Measurements from ENCODE around the gene FAM98A.

Gene FAM98A

GRCh38 chr2:33599175-33599942 is at the start of gene FAM98A:
FAM98A (minus strand) TSS chr2:33599299; CDS start chr2:33599221, 78 bp downstream.
- Mint-ChIP-seq H3K4me3 (peak within 1 kb of the TSS; percentile 100), H3K4me1 (ENCODE audit: low read depth) (peaks cover 38% of the 10 kb centered on the region), H3K36me3 (ENCODE audit: low read depth) (peaks cover 10% of the 10 kb centered on the region), H3K27ac (peak within 1 kb of the TSS; percentile 99), H3K9me3 (no peaks in the 10 kb centered on the region), H3K27me3 (no peaks in the 10 kb centered on the region)

GRCh38 chr2:33645861-33646260 is 46.8 kb upstream of the FAM98A start:
- Mint-ChIP-seq H3K36me3 (ENCODE audit: low read depth) (no peaks in the 10 kb centered on the region), H3K27me3 (peaks cover 23% of the 10 kb centered on the region), H3K9me3 (peaks cover 4% of the 10 kb centered on the region), H3K4me3 (no peak overlapping the region), H3K27ac (no peak overlapping the region), H3K4me1 (ENCODE audit: low read depth) (no peaks in the 10 kb centered on the region)

- Mint-ChIP-seq H3K36me3 (ENCODE audit: low read depth) (no peaks in the 10 kb centered on the region), H3K9me3 (peaks cover 4% of the 10 kb centered on the region), H3K27ac (no peak overlapping the region), H3K27me3 (peaks cover 16% of the 10 kb centered on the region), H3K4me1 (ENCODE audit: low read depth) (no peaks in the 10 kb centered on the region), H3K4me3 (no peak overlapping the region)
Observed at GRCh38 chr2:33644215-33644614, 45.1 kb upstream of the FAM98A start.

- H3K27me3 Mint-ChIP-seq, result no peaks in the 10 kb centered on the region
- no peaks in the 10 kb centered on the region for H3K9me3 Mint-ChIP-seq
- H3K4me1 Mint-ChIP-seq (ENCODE audit: low read depth), result no peaks in the 10 kb centered on the region
- no peaks in the 10 kb centered on the region for H3K36me3 Mint-ChIP-seq (ENCODE audit: low read depth)
- no peak overlapping the region for H3K4me3 Mint-ChIP-seq
- H3K27ac Mint-ChIP-seq, result no peak overlapping the region
Observed at GRCh38 chr2:33636001-33636400, 36.9 kb upstream of the FAM98A start.

GRCh38 chr2:33634261-33634910 is 35.3 kb upstream of the FAM98A start:
- Mint-ChIP-seq H3K4me3 (no peak overlapping the region), H3K36me3 (ENCODE audit: low read depth) (no peaks in the 10 kb centered on the region), H3K9me3 (no peaks in the 10 kb centered on the region), H3K27ac (no peak overlapping the region), H3K4me1 (ENCODE audit: low read depth) (no peaks in the 10 kb centered on the region), H3K27me3 (no peaks in the 10 kb centered on the region)

- no peaks in the 10 kb centered on the region for H3K36me3 Mint-ChIP-seq (ENCODE audit: low read depth)
- H3K4me1 Mint-ChIP-seq (ENCODE audit: low read depth), result no peaks in the 10 kb centered on the region
- no peaks in the 10 kb centered on the region for H3K27me3 Mint-ChIP-seq
- H3K4me3 Mint-ChIP-seq, result no peak overlapping the region
- no peak overlapping the region for H3K27ac Mint-ChIP-seq
- H3K9me3 Mint-ChIP-seq, result no peaks in the 10 kb centered on the region
Observed at GRCh38 chr2:33633315-33633714, 34.2 kb upstream of the FAM98A start.

GRCh38 chr2:33632831-33633230 is 33.7 kb upstream of the FAM98A start:
- H3K9me3 Mint-ChIP-seq, result no peaks in the 10 kb centered on the region
- H3K4me1 Mint-ChIP-seq (ENCODE audit: low read depth), result no peaks in the 10 kb centered on the region
- H3K4me3 Mint-ChIP-seq, result no peak overlapping the region
- no peaks in the 10 kb centered on the region for H3K27me3 Mint-ChIP-seq
- H3K36me3 Mint-ChIP-seq (ENCODE audit: low read depth), result no peaks in the 10 kb centered on the region
- no peak overlapping the region for H3K27ac Mint-ChIP-seq

- Mint-ChIP-seq H3K4me1 (ENCODE audit: low read depth) (no peaks in the 10 kb centered on the region), H3K27ac (no peak overlapping the region), H3K9me3 (no peaks in the 10 kb centered on the region), H3K4me3 (no peak overlapping the region), H3K27me3 (no peaks in the 10 kb centered on the region), H3K36me3 (ENCODE audit: low read depth) (no peaks in the 10 kb centered on the region)
Observed at GRCh38 chr2:33628031-33628827, 29.1 kb upstream of the FAM98A start.

GRCh38 chr2:33619028-33619427 is 19.9 kb upstream of the FAM98A start:
- Mint-ChIP-seq H3K27me3 (no peaks in the 10 kb centered on the region), H3K36me3 (ENCODE audit: low read depth) (peaks cover 35% of the 10 kb centered on the region), H3K4me1 (ENCODE audit: low read depth) (no peaks in the 10 kb centered on the region), H3K4me3 (no peak overlapping the region), H3K27ac (no peak overlapping the region), H3K9me3 (peaks cover 19% of the 10 kb centered on the region)

- Mint-ChIP-seq H3K27me3 (no peaks in the 10 kb centered on the region), H3K4me1 (ENCODE audit: low read depth) (no peaks in the 10 kb centered on the region), H3K4me3 (no peak overlapping the region), H3K36me3 (ENCODE audit: low read depth) (peaks cover 35% of the 10 kb centered on the region), H3K27ac (no peak overlapping the region), H3K9me3 (peaks cover 19% of the 10 kb centered on the region)
Observed at GRCh38 chr2:33617989-33618388, 18.9 kb upstream of the FAM98A start.

- H3K36me3 Mint-ChIP-seq (ENCODE audit: low read depth), result peaks cover 35% of the 10 kb centered on the region
- no peaks in the 10 kb centered on the region for H3K27me3 Mint-ChIP-seq
- H3K4me3 Mint-ChIP-seq, result no peak overlapping the region
- no peaks in the 10 kb centered on the region for H3K4me1 Mint-ChIP-seq (ENCODE audit: low read depth)
- H3K27ac Mint-ChIP-seq, result no peak overlapping the region
- peaks cover 19% of the 10 kb centered on the region for H3K9me3 Mint-ChIP-seq
Observed at GRCh38 chr2:33617401-33617800, 18.3 kb upstream of the FAM98A start.

- H3K27ac Mint-ChIP-seq, result no peak overlapping the region
- H3K27me3 Mint-ChIP-seq, result no peaks in the 10 kb centered on the region
- no peak overlapping the region for H3K4me3 Mint-ChIP-seq
- H3K4me1 Mint-ChIP-seq (ENCODE audit: low read depth), result no peaks in the 10 kb centered on the region
- peaks cover 35% of the 10 kb centered on the region for H3K36me3 Mint-ChIP-seq (ENCODE audit: low read depth)
- peaks cover 19% of the 10 kb centered on the region for H3K9me3 Mint-ChIP-seq
Observed at GRCh38 chr2:33616873-33617272, 17.8 kb upstream of the FAM98A start.

- no peaks in the 10 kb centered on the region for H3K27me3 Mint-ChIP-seq
- no peak overlapping the region for H3K27ac Mint-ChIP-seq
- no peaks in the 10 kb centered on the region for H3K4me1 Mint-ChIP-seq (ENCODE audit: low read depth)
- H3K4me3 Mint-ChIP-seq, result no peak overlapping the region
- peaks cover 29% of the 10 kb centered on the region for H3K36me3 Mint-ChIP-seq (ENCODE audit: low read depth)
- peaks cover 13% of the 10 kb centered on the region for H3K9me3 Mint-ChIP-seq
Observed at GRCh38 chr2:33614190-33614589, 15.1 kb upstream of the FAM98A start.

- no peak overlapping the region for H3K27ac Mint-ChIP-seq
- no peaks in the 10 kb centered on the region for H3K4me1 Mint-ChIP-seq (ENCODE audit: low read depth)
- no peaks in the 10 kb centered on the region for H3K9me3 Mint-ChIP-seq
- no peaks in the 10 kb centered on the region for H3K27me3 Mint-ChIP-seq
- no peak overlapping the region for H3K4me3 Mint-ChIP-seq
- H3K36me3 Mint-ChIP-seq (ENCODE audit: low read depth), result no peaks in the 10 kb centered on the region
Observed at GRCh38 chr2:33607905-33608304, 8.8 kb upstream of the FAM98A start.

GRCh38 chr2:33607251-33607721 is 8.2 kb upstream of the FAM98A start:
- Mint-ChIP-seq H3K9me3 (no peaks in the 10 kb centered on the region), H3K27me3 (no peaks in the 10 kb centered on the region), H3K4me1 (ENCODE audit: low read depth) (no peaks in the 10 kb centered on the region), H3K36me3 (ENCODE audit: low read depth) (no peaks in the 10 kb centered on the region), H3K4me3 (no peak overlapping the region), H3K27ac (no peak overlapping the region)
